Activated CD4-positive, alpha-beta T cell treated with anti-CD3 and anti-CD28 coated beads, Interleukin-2, Interleukin-4, amounts not matched to agents 100 ng/mL and 50 ng/mL, durations not matched to agents 16 hours and 8 hours (primary cell): ENCODE data around the gene COX17.
A peak's percentile ranks its signal among the peaks of the same experiment; 100 is the strongest.
"Not testable (repeated sequence)": the region's sequence is repeated elsewhere in the genome, so short reads cannot be mapped to it uniquely, and the experiment has no call there.

Source experiments
- DNase-seq: peaks from one replicate; pipeline ENCODE4 v3.0.0-alpha.2; 2020; ENCODE audit warnings: low spot score

The COX17 gene

GRCh38 chr3:119676771-119677640 is at the start of gene COX17:
Gene COX17 (minus strand): TSS chr3:119677406. CDS start chr3:119677310, 96 bp downstream.
- peak; percentile 97 for DNase-seq

- no peak for DNase-seq
Observed at GRCh38 chr3:119726909-119727308, 49.7 kb upstream of the COX17 start.

GRCh38 chr3:119723022-119723421 is 45.8 kb upstream of the COX17 start:
- DNase-seq = no peak

- no peak for DNase-seq
Observed at GRCh38 chr3:119717520-119717919, 40.3 kb upstream of the COX17 start.

GRCh38 chr3:119716998-119717397 is 39.8 kb upstream of the COX17 start:
- no peak for DNase-seq

GRCh38 chr3:119715105-119715504 is 37.9 kb upstream of the COX17 start:
- DNase-seq = no peak

GRCh38 chr3:119703820-119704531 is 26.8 kb upstream of the COX17 start:
- no peak for DNase-seq

GRCh38 chr3:119702530-119703527 is 25.6 kb upstream of the COX17 start, which contains the start of gene CFAP91:
Gene CFAP91 (plus strand): TSS chr3:119703022. CDS start chr3:119703099, 77 bp downstream.
- peak; percentile 85 for DNase-seq

- no peak for DNase-seq
Observed at GRCh38 chr3:119700920-119701734, 23.9 kb upstream of the COX17 start.

GRCh38 chr3:119700269-119700919 is 23.2 kb upstream of the COX17 start:
- peak; percentile 78 for DNase-seq

GRCh38 chr3:119697394-119697793 is 20.2 kb upstream of the COX17 start:
- no peak for DNase-seq

GRCh38 chr3:119695480-119695879 is 18.3 kb upstream of the COX17 start:
- no peak for DNase-seq

GRCh38 chr3:119690043-119690656 is 12.9 kb upstream of the COX17 start:
- no peak for DNase-seq

- no peak for DNase-seq
Observed at GRCh38 chr3:119683421-119683820, 6.2 kb upstream of the COX17 start.

- DNase-seq = peak; percentile 49
Observed at GRCh38 chr3:119681279-119681678, 4.1 kb upstream of the COX17 start.

GRCh38 chr3:119679874-119680273 is 2.7 kb upstream of the COX17 start:
- no peak for DNase-seq

GRCh38 chr3:119678209-119678608 is 1.0 kb upstream of the COX17 start:
- DNase-seq = not testable (repeated sequence)

GRCh38 chr3:119677641-119677934 is 382 bp upstream of the COX17 start:
- DNase-seq = no peak

- DNase-seq = no peak
Observed at GRCh38 chr3:119676020-119676419, 1.2 kb downstream of the COX17 start.

GRCh38 chr3:119675188-119675874 is 1.9 kb downstream of the COX17 start:
- DNase-seq = no peak
